Stimulated activated CD4-positive, alpha-beta T cell treated with anti-CD3 and anti-CD28 coated beads, Interleukin-12 subunit alpha, Interleukin-12 subunit beta, amount 100 ng/mL, for 48 hours (primary cell): Measurements from ENCODE around the gene ALDH1A3.

ENCODE experiments used
- DNase-seq, 3 donors: peaks; one replicate each; pipeline ENCODE4 v3.0.0-alpha.2; 2020; ENCODE audit warnings: low read depth in 2 of 3, low spot score in 1 of 3

The ALDH1A3 gene

GRCh38 chr15:100947760-100948429 is 68.3 kb downstream of the ALDH1A3 start:
- DNase-seq, result no peak

- DNase-seq, result no peak
Measured at GRCh38 chr15:100948430-100948762, 68.8 kb downstream of the ALDH1A3 start.

GRCh38 chr15:100949691-100950090 is 70.1 kb downstream of the ALDH1A3 start:
- DNase-seq, result no peak

- DNase-seq, result no peak
Measured at GRCh38 chr15:100951965-100952364, 72.3 kb downstream of the ALDH1A3 start.

- DNase-seq, result no peak
Measured at GRCh38 chr15:100952566-100952965, 72.9 kb downstream of the ALDH1A3 start.

- no peak for DNase-seq
Measured at GRCh38 chr15:100958326-100959065, 78.9 kb downstream of the ALDH1A3 start.

- DNase-seq, result no peak
Measured at GRCh38 chr15:100959066-100960050, 79.7 kb downstream of the ALDH1A3 start.
